ENCODE results near the gene KCNT1.

DNA sequence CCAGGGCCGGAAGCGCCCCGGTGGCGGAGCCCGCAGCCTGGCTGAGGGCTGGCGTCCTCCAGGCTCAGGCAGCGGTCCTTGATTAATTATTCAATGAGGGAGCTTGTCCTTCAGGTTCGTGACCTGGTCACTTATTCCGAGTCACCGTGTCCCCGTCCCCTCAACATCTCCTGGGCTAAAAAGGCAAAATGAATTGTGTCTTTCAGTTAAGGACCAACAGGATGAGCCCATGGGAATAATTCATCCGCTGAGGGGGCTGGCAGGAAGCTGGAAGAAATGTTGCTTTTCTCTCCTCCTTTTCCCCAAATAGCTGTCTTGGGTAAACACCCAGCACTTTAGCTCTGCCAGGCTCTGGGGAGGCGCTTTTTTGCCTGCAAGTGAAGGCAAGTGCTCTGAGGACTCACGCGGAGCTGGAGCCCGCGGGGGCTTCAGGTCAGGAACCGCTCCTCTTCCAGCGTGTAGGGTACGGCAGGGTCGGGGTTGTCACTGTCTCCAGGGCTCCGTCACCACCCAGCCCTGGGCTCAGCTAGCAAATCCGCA lies 13.1 kb downstream of the KCNT1 start:
- TF ChIP-seq CTCF (IDR thresholded peaks at IDR 0.05) (no peak), POLR2A (IDR thresholded peaks at IDR 0.05) (no peak), POLR2AphosphoS5 (IDR thresholded peaks at IDR 0.05) (no peak)

Measured in breast epithelium (tissue), 3 donors.